ENCODE data around the gene CYCS.

The CYCS gene

DNA sequence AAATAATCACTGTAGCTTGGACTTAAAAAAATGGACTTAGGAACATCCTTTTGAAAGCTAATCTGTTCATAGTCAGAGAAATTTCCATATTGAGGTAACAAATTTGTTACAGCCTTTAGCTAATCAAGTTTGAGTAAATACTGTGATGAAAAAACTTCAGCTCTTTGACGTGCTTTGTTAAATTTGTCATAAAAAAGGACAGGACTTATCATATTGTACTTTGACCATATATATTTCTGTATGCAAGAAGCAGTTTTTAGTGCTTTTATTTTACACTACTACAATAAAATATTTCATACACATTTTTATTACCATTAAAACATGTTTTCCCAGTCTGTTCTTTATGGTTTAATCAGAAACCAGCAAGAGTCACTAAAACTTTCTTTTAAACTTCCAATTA lies 14.5 kb upstream of the CYCS start:
- TF ChIP-seq BACH2 (CRISPR knock-in tag; IDR thresholded peaks at IDR 0.05; ENCODE audit: borderline replicate concordance) = no peak
- no peak for TF ChIP-seq CSDC2 (CRISPR knock-in tag; IDR thresholded peaks at IDR 0.05)
- no peak for TF ChIP-seq TOX (CRISPR knock-in tag; IDR thresholded peaks at IDR 0.05; ENCODE audit: borderline replicate concordance)
- no peak for TF ChIP-seq GLIS3 (CRISPR knock-in tag; IDR thresholded peaks at IDR 0.05)
- ATAC-seq = no peak

DNA sequence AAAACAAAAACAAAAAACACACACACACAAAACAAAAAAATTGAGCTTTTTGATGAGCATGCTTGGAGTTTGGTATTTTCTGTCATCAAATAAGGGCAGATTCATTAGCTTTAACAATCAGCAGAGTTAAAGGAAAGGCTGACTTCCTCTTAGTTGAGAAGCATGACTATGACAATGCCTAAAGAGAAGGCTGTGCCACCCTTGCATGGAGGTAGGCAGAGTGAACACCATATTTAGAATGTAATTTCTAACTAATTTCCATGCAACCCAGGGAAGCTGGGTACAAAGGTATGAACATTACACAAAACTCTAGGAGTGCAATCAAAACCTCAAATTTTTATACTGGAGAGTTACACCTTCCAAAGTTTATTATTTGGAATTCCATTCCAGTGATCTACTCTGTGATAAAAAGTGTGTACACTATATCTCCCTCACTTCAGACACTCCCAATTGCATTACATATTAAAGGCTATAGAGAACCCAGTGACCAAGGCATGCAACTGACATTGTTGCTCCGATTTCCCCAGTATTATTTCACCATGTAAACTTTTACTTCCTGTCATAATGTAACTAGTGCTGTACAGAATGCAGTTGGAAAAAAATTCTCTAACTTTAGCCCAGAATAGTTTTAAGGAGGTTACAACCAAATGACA lies 9.4 kb upstream of the CYCS start:
- no peak for ATAC-seq
- TF ChIP-seq, protein P1, sequence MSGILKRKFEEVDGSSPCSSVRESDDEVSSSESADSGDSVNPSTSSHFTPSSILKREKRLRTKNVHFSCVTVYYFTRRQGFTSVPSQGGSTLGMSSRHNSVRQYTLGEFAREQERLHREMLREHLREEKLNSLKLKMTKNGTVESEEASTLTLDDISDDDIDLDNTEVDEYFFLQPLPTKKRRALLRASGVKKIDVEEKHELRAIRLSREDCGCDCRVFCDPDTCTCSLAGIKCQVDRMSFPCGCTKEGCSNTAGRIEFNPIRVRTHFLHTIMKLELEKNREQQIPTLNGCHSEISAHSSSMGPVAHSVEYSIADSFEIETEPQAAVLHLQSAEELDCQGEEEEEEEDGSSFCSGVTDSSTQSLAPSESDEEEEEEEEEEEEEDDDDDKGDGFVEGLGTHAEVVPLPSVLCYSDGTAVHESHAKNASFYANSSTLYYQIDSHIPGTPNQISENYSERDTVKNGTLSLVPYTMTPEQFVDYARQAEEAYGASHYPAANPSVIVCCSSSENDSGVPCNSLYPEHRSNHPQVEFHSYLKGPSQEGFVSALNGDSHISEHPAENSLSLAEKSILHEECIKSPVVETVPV (CRISPR knock-in tag; IDR thresholded peaks at IDR 0.05) = no peak
- TF ChIP-seq, protein P2, sequence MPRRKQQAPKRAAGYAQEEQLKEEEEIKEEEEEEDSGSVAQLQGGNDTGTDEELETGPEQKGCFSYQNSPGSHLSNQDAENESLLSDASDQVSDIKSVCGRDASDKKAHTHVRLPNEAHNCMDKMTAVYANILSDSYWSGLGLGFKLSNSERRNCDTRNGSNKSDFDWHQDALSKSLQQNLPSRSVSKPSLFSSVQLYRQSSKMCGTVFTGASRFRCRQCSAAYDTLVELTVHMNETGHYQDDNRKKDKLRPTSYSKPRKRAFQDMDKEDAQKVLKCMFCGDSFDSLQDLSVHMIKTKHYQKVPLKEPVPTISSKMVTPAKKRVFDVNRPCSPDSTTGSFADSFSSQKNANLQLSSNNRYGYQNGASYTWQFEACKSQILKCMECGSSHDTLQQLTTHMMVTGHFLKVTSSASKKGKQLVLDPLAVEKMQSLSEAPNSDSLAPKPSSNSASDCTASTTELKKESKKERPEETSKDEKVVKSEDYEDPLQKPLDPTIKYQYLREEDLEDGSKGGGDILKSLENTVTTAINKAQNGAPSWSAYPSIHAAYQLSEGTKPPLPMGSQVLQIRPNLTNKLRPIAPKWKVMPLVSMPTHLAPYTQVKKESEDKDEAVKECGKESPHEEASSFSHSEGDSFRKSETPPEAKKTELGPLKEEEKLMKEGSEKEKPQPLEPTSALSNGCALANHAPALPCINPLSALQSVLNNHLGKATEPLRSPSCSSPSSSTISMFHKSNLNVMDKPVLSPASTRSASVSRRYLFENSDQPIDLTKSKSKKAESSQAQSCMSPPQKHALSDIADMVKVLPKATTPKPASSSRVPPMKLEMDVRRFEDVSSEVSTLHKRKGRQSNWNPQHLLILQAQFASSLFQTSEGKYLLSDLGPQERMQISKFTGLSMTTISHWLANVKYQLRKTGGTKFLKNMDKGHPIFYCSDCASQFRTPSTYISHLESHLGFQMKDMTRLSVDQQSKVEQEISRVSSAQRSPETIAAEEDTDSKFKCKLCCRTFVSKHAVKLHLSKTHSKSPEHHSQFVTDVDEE (CRISPR knock-in tag; IDR thresholded peaks at IDR 0.05) = no peak
- TF ChIP-seq ARNTL (CRISPR knock-in tag; IDR thresholded peaks at IDR 0.05; ENCODE audit: borderline replicate concordance, low read depth) (no peak), CSDC2 (CRISPR knock-in tag; IDR thresholded peaks at IDR 0.05) (no peak), ZFP30 (CRISPR knock-in tag; IDR thresholded peaks at IDR 0.05) (no peak), CREB5 (CRISPR knock-in tag; IDR thresholded peaks at IDR 0.05; ENCODE audit: low read depth) (no peak), ISL1 (CRISPR knock-in tag; IDR thresholded peaks at IDR 0.05) (no peak), ZNF8 (CRISPR knock-in tag; IDR thresholded peaks at IDR 0.05) (no peak)

- ATAC-seq = no peak
- TF ChIP-seq GLIS3 (CRISPR knock-in tag; IDR thresholded peaks at IDR 0.05) (no peak), RARB (CRISPR knock-in tag; IDR thresholded peaks at IDR 0.05) (no peak), ISL1 (CRISPR knock-in tag; IDR thresholded peaks at IDR 0.05) (no peak), POU6F1 (CRISPR knock-in tag; IDR thresholded peaks at IDR 0.05; ENCODE audit: borderline replicate concordance, low read depth) (no peak), PATZ1 (CRISPR knock-in tag; IDR thresholded peaks at IDR 0.05; ENCODE audit: borderline replicate concordance) (no peak), ZNF70 (CRISPR knock-in tag; IDR thresholded peaks at IDR 0.05) (no peak), ESRRG (CRISPR knock-in tag; IDR thresholded peaks at IDR 0.05) (no peak), ZNF565 (CRISPR knock-in tag; conservative IDR thresholded peaks at IDR 0.05; ENCODE audit: low read depth) (no peak), ZC3H10 (CRISPR knock-in tag; IDR thresholded peaks at IDR 0.05) (no peak), BACH2 (CRISPR knock-in tag; IDR thresholded peaks at IDR 0.05; ENCODE audit: borderline replicate concordance) (no peak), SNAI2 (CRISPR knock-in tag; IDR thresholded peaks at IDR 0.05) (no peak)
- TF ChIP-seq, protein P2 (CRISPR knock-in tag; IDR thresholded peaks at IDR 0.05) = no peak
- TF ChIP-seq, protein P1 (CRISPR knock-in tag; IDR thresholded peaks at IDR 0.05) = no peak
These were observed 7.4 kb upstream of the CYCS start for GRCh38 chr7:25132430-25132829.
